K562 (cell line): Measurements from ENCODE around the gene SCRG1. TPM values are rescaled to one million over a fixed set of nuclear protein-coding genes. Genes with fewer than 3 reads are reported as not detected.

Source experiments
- ATAC-seq: fragments of 200-7000 bp; cut with Tn5 transposase; 3 replicates; pipeline ENCODE4 v1.9.1; 2020; ENCODE audit warnings: moderate library complexity
- BruUV-seq: library from RNA; stranded (reverse); fragments of 400-500 nt; replicated peaks from 2 replicates; lab custom pipeline; 2021; lab: Mats Ljungman, UMichigan
- CTCF ChIA-PET: fragments of 300-600 bp; formaldehyde crosslinking; extraction: SDS; loops from one replicate; lab custom pipeline; 2021; ENCODE audit warnings: low intra/inter-chr PET ratio; lab: Yijun Ruan, JAX
- POLR2A ChIA-PET: fragments of 300-600, 350-650 bp; sonication (Branson Sonifier 250); formaldehyde crosslinking; extraction: SDS; loops from one replicate; lab custom pipeline; 2021; ENCODE audit warnings: antibody characterized with exemption, inconsistent platforms; lab: Yijun Ruan, JAX
- DNase-seq, 4 experiments: peaks; one replicate each; pipeline versions ENCODE4 v3.0.0 to v3.0.0-alpha.2; 2011 to 2018; ENCODE audit warnings: low spot score in 3 of 4, mixed read lengths in 3 of 4; ENCODE audit errors: extremely low read depth in 1 of 4
- FAIRE-seq: peaks from 2 replicates; lab custom pipeline; 2011; peaks lifted over from hg19 to GRCh38; lab: Jason Lieb, UNC
- H2AFZ ChIP-seq: 2 replicates; pipeline ENCODE4 v1.6.0; 2011; ENCODE audit warnings: low read depth, low read length, control low read depth, inconsistent platforms
- H3K27ac ChIP-seq: fragments of 200-600 bp; 3 replicates; pipeline ENCODE4 v1.8.0; 2011; ENCODE audit warnings: low read depth, mild to moderate bottlenecking, control low read depth, inconsistent platforms, low read length, moderate library complexity, mixed read lengths; ENCODE audit errors: extremely low read depth
- H3K27me3 ChIP-seq, 2 experiments: fragments of 300-600 bp in 1 of 2; 2 replicates in 1 of 2; 3 replicates in 1 of 2; pipeline versions ENCODE4 v1.6.0 to v1.8.0; 2011; ENCODE audit warnings: inconsistent platforms in 2 of 2, low read length in 2 of 2, mild to moderate bottlenecking in 1 of 2, mixed read lengths in 1 of 2, moderate library complexity in 1 of 2; ENCODE audit not compliant: control insufficient read depth in 2 of 2, insufficient read depth in 2 of 2
- H3K36me3 ChIP-seq: fragments of 300-600 bp; 3 replicates; pipeline ENCODE4 v1.8.0; 2011; ENCODE audit warnings: mild to moderate bottlenecking, low read length, inconsistent platforms; ENCODE audit not compliant: control insufficient read depth, insufficient read depth
- H3K4me1 ChIP-seq, 2 experiments: fragments of 200-600 bp in 1 of 2; replicated peaks in 1 of 2; 2 replicates in 1 of 2; 3 replicates in 1 of 2; pipeline versions ENCODE4 v1.5.1 to v1.8.0; 2011; ENCODE audit warnings: inconsistent platforms in 2 of 2, low read length in 2 of 2, mild to moderate bottlenecking in 1 of 2, mixed read lengths in 1 of 2, moderate library complexity in 1 of 2; ENCODE audit not compliant: control insufficient read depth in 2 of 2, insufficient read depth in 2 of 2
- H3K4me2 ChIP-seq: 2 replicates; pipeline ENCODE4 v1.6.1; 2011; ENCODE audit warnings: low read length, control low read depth, inconsistent platforms, mixed read lengths; ENCODE audit not compliant: insufficient read depth
- H3K4me3 ChIP-seq: fragments of 200-600 bp; sonication (generic), shearing (Covaris generic); 2 replicates; pipeline ENCODE4 v1.5.1; 2016; ENCODE audit warnings: control low read depth, inconsistent platforms
- H3K79me2 ChIP-seq: fragments of 200-600 bp; 3 replicates; pipeline ENCODE4 v1.8.0; 2011; ENCODE audit warnings: low read length, inconsistent platforms; ENCODE audit not compliant: control insufficient read depth, insufficient read depth
- H3K9ac ChIP-seq, 2 experiments: 2 replicates each; pipeline versions ENCODE4 v1.6.0 to v1.6.1; 2011; ENCODE audit warnings: low read depth in 2 of 2, low read length in 2 of 2, control low read depth in 1 of 2, inconsistent platforms in 1 of 2, mild to moderate bottlenecking in 1 of 2, mixed read lengths in 1 of 2; ENCODE audit not compliant: insufficient read depth in 1 of 2
- H3K9me1 ChIP-seq: one replicate; pipeline ENCODE4 v1.6.0; 2011; ENCODE audit warnings: inconsistent platforms, mild to moderate bottlenecking, low read length, moderate library complexity; ENCODE audit not compliant: control insufficient read depth, insufficient read depth
- H3K9me3 ChIP-seq: replicated peaks from 2 replicates; pipeline ENCODE4 v1.5.1; 2011; ENCODE audit warnings: low read depth, low read length, inconsistent platforms; ENCODE audit not compliant: control insufficient read depth, insufficient read depth
- H4K20me1 ChIP-seq: replicated peaks from 2 replicates; pipeline ENCODE4 v1.6.1; 2011; ENCODE audit warnings: low read length, inconsistent platforms, mixed read lengths; ENCODE audit not compliant: control insufficient read depth, insufficient read depth
- CBX3 ChIP-seq, 2 experiments: IDR thresholded peaks; 1 replicate in 1 of 2; 2 replicates in 1 of 2; pipeline ENCODE4 v1.6.1; 2012; ENCODE audit warnings: inconsistent platforms in 2 of 2, low read length in 2 of 2, borderline replicate concordance in 1 of 2, control low read depth in 1 of 2
- CBX5 ChIP-seq: IDR thresholded peaks from 2 replicates; pipeline ENCODE4 v1.6.1; 2014; ENCODE audit warnings: low read depth, borderline replicate concordance
- TRIM24 ChIP-seq, 2 experiments: fragments of 450-650 bp; IDR thresholded peaks; 2 replicates each; pipeline ENCODE4 v1.6.1; 2016
- TRIM28 ChIP-seq: fragments of 450-650 bp; IDR thresholded peaks from 2 replicates; pipeline ENCODE4 v1.6.1; 2017
- ZNF449 ChIP-seq: fragments of 250-450 bp; sonication (Bioruptor Pico); IDR thresholded peaks from 2 replicates; pipeline ENCODE4 v1.8.0; 2022; ENCODE audit warnings: moderate library complexity, mild to moderate bottlenecking, inconsistent platforms
- WGBS: fragments of 100-300 bp; shearing (Covaris generic); methylation state at CpG from one replicate; pipeline ENCODE4 v1.1.6; 2016; ENCODE audit warnings: low coverage, mixed read lengths; ENCODE audit not compliant: insufficient coverage; ENCODE audit errors: missing lambda C conversion rate; 5-methylcytosine and 5-hydroxymethylcytosine counted together
- in situ Hi-C: fragments of 300-500 bp; cut with MboI; formaldehyde crosslinking; loops from 4 replicates; pipeline ENCODE4 v1.15.0; 2018; ENCODE audit warnings: inconsistent platforms, mixed read lengths
- intact Hi-C: fragments of 100-400 bp; cut with micrococcal nuclease; formaldehyde crosslinking; loops from 2 replicates; pipeline ENCODE4 v1.14.2; 2022
- polyA plus RNA-seq, 8 experiments: library from polyadenylated mRNA; depleted of rRNA in 4 of 8; stranded (reverse) in 5 of 8; unstranded in 3 of 8; fragments of >200 nt; fragmentation: Nextera tagmentation in 2 of 8; fragmentation: Illumina TruSeq in 1 of 8; extraction: Ambion mirVana in 2 of 8; extraction: Trizol in 1 of 8; gene quantifications; 2 replicates each; pipeline versions ENCODE4 v1.2.1 to v1.2.3, GENCODE V29; 2011 to 2014; ENCODE audit warnings: inconsistent platforms in 1 of 8, missing spikeins in 1 of 8
- total RNA-seq, 7 experiments: library from RNA; depleted of rRNA in 6 of 7; stranded (reverse); fragments of >200 nt in 6 of 7; fragmentation: Illumina TruSeq in 2 of 7; extraction: Trizol in 2 of 7; gene quantifications; 2 replicates each; pipeline versions ENCODE4 v1.2.1 to v1.2.3, GENCODE V29; 2011 to 2021; ENCODE audit warnings: low replicate concordance in 1 of 7

The SCRG1 gene
- total and polyA plus RNA-seq, 9 of the 15 experiments (the other 6 are each of a cell fraction or from before 2014, with no cell fraction given), result 0.01 TPM; not detected in 7

GRCh38 chr4:173347467-173347866 lies 51.4 kb downstream of the SCRG1 start:
- ATAC-seq (no peak), DNase-seq (no peak), FAIRE-seq (no peak)
- H3K27ac ChIP-seq, result no peak overlapping the region
- in situ Hi-C loops, result no loop called here
- intact Hi-C loops, result no loop called here
- ChIA-PET POLR2A (interaction anchor here (1.9 to 4.8 kb wide), 2 partner anchors 12 to 16 kb away, joined by 7 to 39 read pairs; partner anchors contain the start of gene HMGB2), CTCF (no interaction called here)
- no peaks in the 10 kb centered on the region for H3K36me3 ChIP-seq
- H3K4me1 ChIP-seq, result no peaks in the 10 kb centered on the region
- no peaks in the 10 kb centered on the region for H3K79me2 ChIP-seq
- H4K20me1 ChIP-seq, result no peaks in the 10 kb centered on the region
- H3K4me2 ChIP-seq, result no peak overlapping the region
- TF ChIP-seq TRIM28, result 0 out of 2 replicates have a peak, but pooled peaks have one; percentile 50
- peak in 1 of 2 experiments; percentile 89; a peak in 2 of 3 replicates for TF ChIP-seq CBX3 (IDR thresholded peaks at IDR 0.05; ENCODE audit: borderline replicate concordance in 1 of 2, low read length in 2 of 2)
- TF ChIP-seq TRIM24 (IDR thresholded peaks at IDR 0.05), result no peak
- TF ChIP-seq CBX5, result 0 out of 2 replicates have a peak, but pooled peaks have one; percentile 60
- TF ChIP-seq ZNF449 (CRISPR knock-in tag), result no peak
- no peak overlapping the region for H2AFZ ChIP-seq
- H3K9me3 ChIP-seq, result no peaks in the 10 kb centered on the region
- 33% methylated on average over 1 of the region's 1 CpG for WGBS
- no peaks in the 10 kb centered on the region for H3K27me3 ChIP-seq
- no peaks in the 10 kb centered on the region for H3K9me1 ChIP-seq
- H3K9ac ChIP-seq, result no peak overlapping the region
- BruUV-seq, result no TSS peak
- no peak overlapping the region for H3K4me3 ChIP-seq
